Chondrocyte (in vitro differentiated cells): ENCODE measurements around the gene BPIFA3. TPM values are rescaled to one million over a fixed set of nuclear protein-coding genes. Genes with fewer than 3 reads are reported as not detected.
"Not testable (repeated sequence)": the region's sequence is repeated elsewhere in the genome, so short reads cannot be mapped to it uniquely, and the experiment has no call there.

Experiments used
- DNase-seq: peaks from one replicate; pipeline ENCODE4 v3.0.0; 2021; ENCODE audit warnings: mixed read lengths, low spot score
- H3K27ac Mint-ChIP-seq: one replicate; pipeline ENCODE4 v1.8.0; 2021; ENCODE audit warnings: mild to moderate bottlenecking, moderate library complexity, mixed read lengths; ENCODE audit not compliant: unreplicated experiment
- H3K27me3 Mint-ChIP-seq: 2 replicates; pipeline ENCODE4 v1.8.0; 2021; ENCODE audit warnings: low read depth, mixed read lengths
- H3K36me3 Mint-ChIP-seq: 2 replicates; pipeline ENCODE4 v1.8.0; 2021; ENCODE audit warnings: low read depth, mixed read lengths
- H3K4me1 Mint-ChIP-seq: 2 replicates; pipeline ENCODE4 v1.8.0; 2021; ENCODE audit warnings: low read depth, mild to moderate bottlenecking, mixed read lengths
- H3K4me3 Mint-ChIP-seq: one replicate; pipeline ENCODE4 v1.8.0; 2021; ENCODE audit warnings: mild to moderate bottlenecking, moderate library complexity, mixed read lengths; ENCODE audit not compliant: unreplicated experiment
- H3K9me3 Mint-ChIP-seq: 2 replicates; pipeline ENCODE4 v1.8.0; 2021; ENCODE audit warnings: low read depth, mixed read lengths
- CTCF ChIP-seq: fragments of 200-600 bp; sonication (generic); IDR thresholded peaks from 2 replicates; pipeline ENCODE4 v1.5.0; 2021; ENCODE audit warnings: antibody characterized with exemption, mild to moderate bottlenecking, moderate library complexity
- total RNA-seq: library from RNA; stranded (reverse); gene quantifications from 3 replicates; pipeline ENCODE4 v1.2.1, GENCODE V29; 2021

Gene BPIFA3
- total RNA-seq, 1 donor from 2014 or later: not detected

GRCh38 chr20:33183312-33183711 lies 33.8 kb upstream of the BPIFA3 start:
- H3K4me1 Mint-ChIP-seq: no peaks in the 10 kb centered on the region
- DNase-seq: no peak
- H3K4me3 Mint-ChIP-seq: no peak overlapping the region
- no peak for TF ChIP-seq CTCF
- H3K36me3 Mint-ChIP-seq: no peaks in the 10 kb centered on the region
- no peak overlapping the region for H3K27ac Mint-ChIP-seq
- H3K9me3 Mint-ChIP-seq: peaks cover 7% of the 10 kb centered on the region
- peaks cover 10% of the 10 kb centered on the region for H3K27me3 Mint-ChIP-seq

GRCh38 chr20:33185031-33185590 lies 32.0 kb upstream of the BPIFA3 start:
- not testable (repeated sequence) for H3K27ac Mint-ChIP-seq, H3K36me3 Mint-ChIP-seq, H3K4me3 Mint-ChIP-seq, DNase-seq, H3K9me3 Mint-ChIP-seq, H3K4me1 Mint-ChIP-seq
- peaks cover 12% of the 10 kb centered on the region for H3K27me3 Mint-ChIP-seq

- H3K36me3 Mint-ChIP-seq: no peaks in the 10 kb centered on the region
- H3K27ac Mint-ChIP-seq: no peak overlapping the region
- no peak for TF ChIP-seq CTCF
- H3K27me3 Mint-ChIP-seq: peaks cover 20% of the 10 kb centered on the region
- DNase-seq: no peak
- H3K4me3 Mint-ChIP-seq: no peak overlapping the region
- peaks cover 7% of the 10 kb centered on the region for H3K9me3 Mint-ChIP-seq
- H3K4me1 Mint-ChIP-seq: no peaks in the 10 kb centered on the region
Measured at GRCh38 chr20:33187491-33187890, 29.7 kb upstream of the BPIFA3 start.

- peaks cover 18% of the 10 kb centered on the region for H3K27me3 Mint-ChIP-seq
- TF ChIP-seq CTCF: no peak
- no peak overlapping the region for H3K4me3 Mint-ChIP-seq
- H3K9me3 Mint-ChIP-seq: peaks cover 1% of the 10 kb centered on the region
- H3K27ac Mint-ChIP-seq: no peak overlapping the region
- no peaks in the 10 kb centered on the region for H3K36me3 Mint-ChIP-seq
- H3K4me1 Mint-ChIP-seq: no peaks in the 10 kb centered on the region
- DNase-seq: no peak
Measured at GRCh38 chr20:33188421-33188820, 28.7 kb upstream of the BPIFA3 start.

- peaks cover 30% of the 10 kb centered on the region for H3K27me3 Mint-ChIP-seq
- no peaks in the 10 kb centered on the region for H3K36me3 Mint-ChIP-seq
Measured at GRCh38 chr20:33191484-33191883, 25.7 kb upstream of the BPIFA3 start.

More at GRCh38 chr20:33191484-33191883, 25.7 kb upstream of the BPIFA3 start:
- Mint-ChIP-seq H3K9me3 (no peaks in the 10 kb centered on the region), H3K27ac (no peak overlapping the region), H3K4me1 (no peaks in the 10 kb centered on the region), H3K4me3 (no peak overlapping the region)
- TF ChIP-seq CTCF: no peak
- no peak for DNase-seq
